Natural killer cell treated with Interleukin-12 subunit alpha and Interleukin-12 subunit beta and Interleukin-15 and Interleukin-18, amount 100 ng/mL, for 72 hours (primary cell): ENCODE data around the gene NR1D1. TPM values are rescaled to one million over a fixed set of nuclear protein-coding genes. Genes with fewer than 3 reads are reported as not detected.

Source experiments
- ATAC-seq, 2 donors: fragments of 150-1000 bp; cut with Tn5 transposase in 1 of 2; sonication (Bioruptor Pico), chemical (Tn5 transposase) in 1 of 2; 2 replicates each; pipeline ENCODE4 v1.10.0; 2021
- DNase-seq: peaks from one replicate; pipeline ENCODE4 v3.0.0; 2022; ENCODE audit warnings: low spot score
- H3K27ac Mint-ChIP-seq, 2 donors: 1 replicate in 1 of 2; 2 replicates in 1 of 2; pipeline ENCODE4 v1.8.0; 2022; ENCODE audit warnings: mixed read lengths in 2 of 2, mild to moderate bottlenecking in 1 of 2, moderate library complexity in 1 of 2
- H3K27me3 Mint-ChIP-seq, 2 donors: 1 replicate in 1 of 2; 2 replicates in 1 of 2; pipeline ENCODE4 v1.8.0; 2022; ENCODE audit warnings: mixed read lengths in 2 of 2
- H3K36me3 Mint-ChIP-seq: one replicate; pipeline ENCODE4 v1.8.0; 2022; ENCODE audit warnings: mixed read lengths
- H3K4me1 Mint-ChIP-seq, 2 donors: 1 replicate in 1 of 2; 2 replicates in 1 of 2; pipeline ENCODE4 v1.8.0; 2022; ENCODE audit warnings: low read depth in 2 of 2, mixed read lengths in 2 of 2, mild to moderate bottlenecking in 1 of 2
- H3K4me3 Mint-ChIP-seq: one replicate; pipeline ENCODE4 v1.8.0; 2022; ENCODE audit warnings: mixed read lengths
- H3K9me3 Mint-ChIP-seq: 2 replicates; pipeline ENCODE4 v1.8.0; 2022; ENCODE audit warnings: mixed read lengths
- total RNA-seq, 2 donors: library from RNA; stranded (reverse); gene quantifications; one replicate each; pipeline ENCODE4 v1.2.3, GENCODE V29; 2022

The NR1D1 gene
- total RNA-seq, 2 donors from 2014 or later: 1.4 to 5.4 TPM

DNA sequence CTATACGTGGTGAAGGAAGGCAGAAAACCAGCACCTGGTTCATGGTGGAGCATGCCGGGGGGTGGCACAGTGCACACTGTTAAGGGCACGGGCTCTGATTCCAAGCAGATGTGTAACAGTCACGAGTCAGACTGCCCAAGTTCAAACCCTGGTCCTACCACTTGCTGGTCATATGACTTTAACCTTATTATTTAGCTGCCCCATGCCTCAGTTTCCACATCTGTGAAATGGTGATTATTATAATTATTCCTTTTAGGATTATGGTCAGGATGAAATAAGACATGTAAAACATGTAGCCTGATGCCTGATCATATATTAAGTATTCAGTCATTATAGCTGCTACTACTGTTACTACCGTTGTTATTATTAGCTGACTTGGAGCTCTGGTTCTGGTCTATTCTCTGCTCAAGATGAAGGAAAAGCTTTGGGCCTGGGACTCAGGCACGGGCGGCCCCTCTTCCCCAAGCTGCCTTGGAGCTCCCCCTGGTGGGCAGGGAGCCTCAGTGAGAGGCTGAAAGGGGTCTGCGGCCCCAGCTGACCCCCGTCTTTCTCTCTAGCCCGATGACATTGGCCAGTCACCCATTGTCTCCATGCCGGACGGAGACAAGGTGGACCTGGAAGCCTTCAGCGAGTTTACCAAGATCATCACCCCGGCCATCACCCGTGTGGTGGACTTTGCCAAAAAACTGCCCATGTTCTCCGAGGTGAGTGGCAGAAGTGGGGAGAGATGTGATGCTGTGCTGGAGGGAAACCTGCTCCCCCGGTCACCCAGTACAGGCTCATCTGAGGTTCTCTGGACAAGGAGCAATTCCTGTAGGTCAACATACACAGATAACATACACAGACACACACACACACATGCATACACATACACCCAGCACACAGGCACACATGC, 14.0 kb downstream of the NR1D1 start:
- no peak for DNase-seq
- peak in 1 of 2 donors; percentile 39 for ATAC-seq
- H3K4me1 Mint-ChIP-seq: peaks cover 4 to 6% of the 10 kb centered on the region in 2 donors

DNA sequence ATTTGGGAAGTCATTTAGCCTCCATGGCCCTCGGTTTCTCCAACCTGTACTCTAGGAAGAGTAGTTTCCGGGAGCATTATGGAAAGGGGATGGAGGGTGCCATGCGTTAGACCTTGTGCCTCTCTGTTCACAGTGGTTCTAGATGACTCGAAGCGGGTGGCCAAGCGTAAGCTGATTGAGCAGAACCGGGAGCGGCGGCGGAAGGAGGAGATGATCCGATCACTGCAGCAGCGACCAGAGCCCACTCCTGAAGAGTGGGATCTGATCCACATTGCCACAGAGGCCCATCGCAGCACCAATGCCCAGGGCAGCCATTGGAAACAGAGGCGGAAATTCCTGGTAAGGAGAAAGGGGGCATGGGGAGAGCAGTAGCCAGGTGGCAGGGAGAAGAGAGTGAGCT, 15.9 kb downstream of the NR1D1 start:
- Mint-ChIP-seq H3K27me3 (no peaks in the 10 kb centered on the region), H3K27ac (no peak overlapping the region), H3K4me3 (no peak overlapping the region), H3K36me3 (no peaks in the 10 kb centered on the region), H3K9me3 (no peaks in the 10 kb centered on the region), H3K4me1 (peaks cover 4 to 6% of the 10 kb centered on the region in 2 donors)
- no peak for ATAC-seq
- DNase-seq: no peak

More for the DNA sequence above, 14.0 kb downstream of the NR1D1 start:
- Mint-ChIP-seq H3K27me3 (no peaks in the 10 kb centered on the region), H3K36me3 (no peaks in the 10 kb centered on the region), H3K4me3 (no peak overlapping the region), H3K27ac (no peak overlapping the region), H3K9me3 (no peaks in the 10 kb centered on the region)

DNA sequence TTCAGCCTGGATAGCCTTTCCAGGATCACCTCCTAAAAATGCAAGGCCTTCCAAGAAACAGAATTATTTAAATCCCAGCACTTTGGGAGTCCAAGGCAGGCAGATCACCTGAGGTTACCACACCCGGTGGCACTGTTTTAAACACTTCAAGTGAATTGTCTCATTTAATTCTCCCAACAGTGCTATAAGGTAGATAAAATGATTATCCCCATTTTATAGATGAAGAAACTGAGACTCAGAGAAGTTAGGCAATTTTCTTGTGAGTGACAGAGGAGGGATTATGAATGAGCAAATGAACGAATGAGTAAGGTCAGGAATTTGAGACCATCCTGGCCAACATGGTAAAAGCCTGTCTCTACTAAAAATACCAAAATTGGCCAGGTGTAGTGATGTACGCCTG, 20.8 kb downstream of the NR1D1 start:
- no peaks in the 10 kb centered on the region for H3K27me3 Mint-ChIP-seq
- no peaks in the 10 kb centered on the region for H3K36me3 Mint-ChIP-seq
- H3K4me3 Mint-ChIP-seq: no peak overlapping the region
- peak overlapping the region in 1 of 2 donors; percentile 67 for H3K27ac Mint-ChIP-seq
- H3K9me3 Mint-ChIP-seq: no peaks in the 10 kb centered on the region
- H3K4me1 Mint-ChIP-seq: peaks cover 8 to 26% of the 10 kb centered on the region in 2 donors
- no peak for DNase-seq
- no peak for ATAC-seq

DNA sequence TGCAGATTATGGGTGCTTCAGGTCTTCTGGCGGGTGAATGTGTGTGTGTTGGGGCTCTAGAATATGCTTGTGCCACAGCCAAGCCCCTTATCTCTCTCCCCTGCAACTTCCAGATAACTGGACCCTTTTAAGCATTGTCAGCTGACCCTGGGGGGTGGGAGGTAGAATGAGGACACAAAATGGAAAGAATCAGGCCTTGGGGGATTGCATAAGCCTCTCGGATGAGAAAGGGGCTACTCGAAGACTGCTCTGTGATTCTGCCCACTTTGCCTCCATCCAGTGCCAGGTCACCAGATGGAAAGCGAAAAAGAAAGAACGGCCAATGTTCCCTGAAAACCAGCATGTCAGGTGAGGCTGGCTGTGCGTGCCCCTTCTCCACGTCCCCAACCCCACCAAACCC, 23.8 kb downstream of the NR1D1 start:
- Mint-ChIP-seq H3K9me3 (no peaks in the 10 kb centered on the region), H3K4me3 (no peak overlapping the region), H3K27ac (no peak overlapping the region), H3K36me3 (no peaks in the 10 kb centered on the region), H3K4me1 (peaks cover 16 to 34% of the 10 kb centered on the region in 2 donors), H3K27me3 (no peaks in the 10 kb centered on the region)
- no peak for DNase-seq
- ATAC-seq: no peak

DNA sequence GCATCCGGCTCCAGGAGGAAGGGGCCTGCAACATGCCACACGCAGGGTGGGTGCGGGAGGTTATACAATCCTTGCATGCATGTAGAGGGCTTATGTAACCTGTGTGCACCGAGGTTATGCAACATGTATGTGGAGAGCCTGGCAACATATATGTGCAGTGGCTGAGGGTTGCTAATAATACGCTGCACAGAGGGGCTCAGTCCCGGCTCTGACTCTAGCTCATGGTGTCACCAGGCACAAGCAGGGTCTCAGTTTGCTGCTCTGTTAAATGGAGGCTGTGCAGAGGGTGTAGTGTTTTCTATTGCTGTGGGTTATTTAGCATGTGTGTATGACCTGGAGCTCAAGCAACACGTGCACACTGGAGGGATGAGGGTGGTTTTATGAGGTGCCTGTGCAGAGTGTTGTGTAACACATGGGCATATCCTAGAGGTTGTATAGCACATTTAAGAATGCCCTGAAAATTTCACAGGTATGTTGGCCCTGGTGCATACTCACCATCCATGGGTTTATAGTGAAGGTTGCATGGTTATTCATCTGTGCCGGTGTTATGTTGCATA, 24.4 kb downstream of the NR1D1 start:
- ATAC-seq: no peak
- Mint-ChIP-seq H3K36me3 (no peaks in the 10 kb centered on the region), H3K4me1 (peaks cover 16 to 35% of the 10 kb centered on the region in 2 donors), H3K9me3 (no peaks in the 10 kb centered on the region), H3K4me3 (no peak overlapping the region), H3K27me3 (no peaks in the 10 kb centered on the region), H3K27ac (peak overlapping the region; percentile 33 to 77)
- DNase-seq: no peak

DNA sequence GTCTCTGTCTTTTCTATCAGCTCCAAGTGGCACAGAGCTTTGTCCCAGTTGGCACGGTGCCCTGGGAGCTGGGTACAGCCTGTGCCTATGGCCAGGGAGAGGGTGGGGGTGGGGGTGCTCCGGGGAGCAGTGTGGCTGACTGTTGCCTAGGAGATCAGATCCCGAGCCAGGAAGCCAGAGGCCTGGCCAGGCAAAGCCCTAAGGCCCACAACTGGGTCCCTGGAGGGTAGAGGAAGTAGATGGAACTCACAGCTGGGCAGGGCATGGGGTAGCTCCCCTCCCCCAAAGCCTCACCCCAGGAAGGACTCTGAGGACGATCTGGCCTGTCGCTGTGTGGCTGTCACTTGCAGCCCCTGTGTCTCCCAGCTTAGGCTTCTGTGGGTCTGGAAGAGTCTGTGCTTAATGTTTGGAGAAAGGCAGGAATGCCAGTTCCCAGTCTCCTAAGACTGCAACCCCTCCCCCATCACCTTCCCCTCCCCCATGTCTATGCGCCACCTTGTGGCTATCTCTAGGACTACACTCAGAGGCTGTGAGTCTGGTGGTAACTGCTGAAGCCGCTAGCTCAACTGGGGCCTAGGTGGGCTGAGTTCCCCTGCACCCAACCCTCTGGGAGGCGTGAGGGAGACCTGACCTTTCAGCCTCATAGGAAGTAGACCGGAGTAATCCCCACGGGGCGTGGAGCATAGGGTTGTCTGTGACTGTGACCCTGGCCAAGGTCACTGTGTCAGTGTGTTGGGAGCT, 25.0 kb downstream of the NR1D1 start:
- peak; percentile 72 to 75 for ATAC-seq
- H3K9me3 Mint-ChIP-seq: no peaks in the 10 kb centered on the region
- no peaks in the 10 kb centered on the region for H3K27me3 Mint-ChIP-seq
- peak overlapping the region; percentile 33 to 77 for H3K27ac Mint-ChIP-seq
- DNase-seq: peak; percentile 68
- H3K36me3 Mint-ChIP-seq: no peaks in the 10 kb centered on the region
- peaks cover 16 to 40% of the 10 kb centered on the region in 2 donors for H3K4me1 Mint-ChIP-seq
- H3K4me3 Mint-ChIP-seq: no peak overlapping the region

DNA sequence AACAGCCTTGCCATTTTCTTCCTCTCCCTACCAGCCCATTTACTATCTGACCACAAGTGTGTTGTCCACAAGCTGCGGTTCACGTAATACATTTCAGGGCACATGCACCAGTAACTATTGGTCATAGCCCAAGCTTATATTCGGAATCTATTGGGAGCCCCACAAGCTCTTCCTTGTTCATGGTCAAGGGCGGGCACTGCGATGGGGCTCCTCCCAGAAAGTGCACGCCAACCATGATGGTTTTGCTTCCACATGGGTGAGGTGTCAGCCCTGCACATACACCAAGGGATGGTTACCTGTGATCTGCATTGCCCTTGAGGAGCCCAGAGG, 25.6 kb downstream of the NR1D1 start:
- Mint-ChIP-seq H3K36me3 (no peaks in the 10 kb centered on the region), H3K4me3 (no peak overlapping the region), H3K27me3 (no peaks in the 10 kb centered on the region), H3K9me3 (no peaks in the 10 kb centered on the region), H3K27ac (peak overlapping the region in 1 of 2 donors; percentile 77), H3K4me1 (peaks cover 21 to 44% of the 10 kb centered on the region in 2 donors)
- DNase-seq: no peak
- no peak for ATAC-seq

DNA sequence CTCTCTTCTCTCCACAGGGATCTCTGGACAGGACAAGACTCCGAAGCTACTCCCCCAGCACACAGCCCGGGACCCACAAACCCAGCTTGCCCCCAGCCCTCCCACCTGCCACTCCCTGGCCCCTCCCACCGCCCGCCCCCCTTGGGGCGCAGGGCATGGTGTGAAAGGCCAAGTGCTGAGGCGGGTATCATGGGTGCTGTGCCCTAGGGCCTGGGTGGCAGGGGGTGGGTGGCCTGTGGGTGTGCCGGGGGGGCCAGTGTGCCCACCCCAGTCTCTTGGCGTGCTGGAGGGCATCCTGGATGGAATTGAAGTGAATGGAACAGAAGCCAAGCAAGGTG, 26.2 kb downstream of the NR1D1 start:
- H3K4me1 Mint-ChIP-seq: peaks cover 28 to 51% of the 10 kb centered on the region in 2 donors
- peak overlapping the region in 1 of 2 donors; percentile 73 for H3K27ac Mint-ChIP-seq
- ATAC-seq: no peak
- no peaks in the 10 kb centered on the region for H3K36me3 Mint-ChIP-seq
- no peak for DNase-seq
- no peaks in the 10 kb centered on the region for H3K27me3 Mint-ChIP-seq
- no peaks in the 10 kb centered on the region for H3K9me3 Mint-ChIP-seq
- H3K4me3 Mint-ChIP-seq: no peak overlapping the region

DNA sequence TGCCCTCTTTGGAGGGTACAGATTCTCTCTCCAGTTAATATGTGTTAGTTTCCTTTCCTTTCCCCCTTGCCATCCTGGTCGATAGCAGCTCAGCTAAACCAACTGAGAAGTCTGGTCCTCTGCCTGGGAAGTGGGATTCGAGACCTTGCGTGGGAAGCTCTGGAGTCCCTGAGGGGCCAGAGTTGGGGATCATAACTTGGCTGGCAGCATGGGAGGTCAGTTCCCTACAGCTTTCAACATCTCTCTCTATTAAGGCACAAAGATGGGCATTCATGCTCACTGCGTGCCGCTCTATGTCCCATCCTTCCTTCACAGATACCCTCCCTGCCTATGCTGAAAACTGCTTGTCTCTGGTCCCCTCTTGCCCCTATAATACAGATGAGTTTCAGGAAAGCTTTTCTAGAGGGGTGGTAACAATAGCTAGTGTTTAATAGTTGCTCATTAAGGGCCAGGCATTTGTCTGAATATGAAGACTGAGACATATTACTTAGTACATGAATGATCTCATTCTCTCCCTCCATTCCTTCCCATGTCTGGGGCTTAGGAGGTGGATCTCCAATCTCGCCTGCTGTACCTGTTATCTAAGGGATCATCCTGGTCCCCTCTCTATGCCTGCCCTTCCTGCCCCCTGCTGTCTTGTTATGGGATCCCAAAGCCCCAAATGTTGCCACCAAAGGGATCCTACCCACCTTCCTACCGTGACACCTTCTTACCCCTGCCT, 26.8 kb downstream of the NR1D1 start:
- no peak for ATAC-seq
- Mint-ChIP-seq H3K4me1 (peaks cover 33 to 55% of the 10 kb centered on the region in 2 donors), H3K4me3 (no peak overlapping the region), H3K36me3 (no peaks in the 10 kb centered on the region), H3K27me3 (no peaks in the 10 kb centered on the region), H3K27ac (peak overlapping the region in 1 of 2 donors; percentile 73), H3K9me3 (no peaks in the 10 kb centered on the region)
- no peak for DNase-seq

DNA sequence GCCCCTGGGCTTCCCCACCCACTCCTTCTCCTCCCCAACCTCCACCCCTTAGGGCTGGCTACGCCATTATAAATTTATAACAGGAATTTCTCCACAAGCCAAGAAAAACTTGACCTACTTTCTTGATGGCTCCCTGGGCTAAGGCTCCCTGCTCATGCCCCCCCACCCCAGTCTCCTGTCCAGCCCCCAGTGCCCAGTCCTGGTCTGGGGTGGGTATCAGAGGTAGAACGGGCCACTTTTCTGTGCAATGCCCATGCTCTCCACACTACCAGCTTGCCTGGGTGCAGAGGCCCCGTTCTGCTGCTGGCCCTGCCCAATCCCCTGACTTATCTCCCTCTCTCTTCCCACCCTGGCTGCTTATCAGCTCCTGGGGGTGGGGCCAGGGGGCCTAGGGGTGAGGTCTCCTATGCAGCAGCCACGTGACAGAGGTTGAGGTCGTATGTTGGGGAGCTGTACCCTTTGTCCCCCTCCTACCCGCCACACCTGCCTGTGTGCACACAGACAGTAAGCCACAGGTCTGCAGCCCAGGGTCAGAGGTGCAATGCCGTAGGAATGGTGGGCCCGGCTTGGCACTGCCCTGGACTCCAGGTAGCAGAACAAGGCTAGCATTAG, 27.5 kb downstream of the NR1D1 start:
- no peaks in the 10 kb centered on the region for H3K9me3 Mint-ChIP-seq
- H3K36me3 Mint-ChIP-seq: no peaks in the 10 kb centered on the region
- DNase-seq (no peak), ATAC-seq (no peak)
- H3K27me3 Mint-ChIP-seq: no peaks in the 10 kb centered on the region
- no peak overlapping the region for H3K4me3 Mint-ChIP-seq
- H3K27ac Mint-ChIP-seq: no peak overlapping the region
- peaks cover 36 to 60% of the 10 kb centered on the region in 2 donors for H3K4me1 Mint-ChIP-seq

DNA sequence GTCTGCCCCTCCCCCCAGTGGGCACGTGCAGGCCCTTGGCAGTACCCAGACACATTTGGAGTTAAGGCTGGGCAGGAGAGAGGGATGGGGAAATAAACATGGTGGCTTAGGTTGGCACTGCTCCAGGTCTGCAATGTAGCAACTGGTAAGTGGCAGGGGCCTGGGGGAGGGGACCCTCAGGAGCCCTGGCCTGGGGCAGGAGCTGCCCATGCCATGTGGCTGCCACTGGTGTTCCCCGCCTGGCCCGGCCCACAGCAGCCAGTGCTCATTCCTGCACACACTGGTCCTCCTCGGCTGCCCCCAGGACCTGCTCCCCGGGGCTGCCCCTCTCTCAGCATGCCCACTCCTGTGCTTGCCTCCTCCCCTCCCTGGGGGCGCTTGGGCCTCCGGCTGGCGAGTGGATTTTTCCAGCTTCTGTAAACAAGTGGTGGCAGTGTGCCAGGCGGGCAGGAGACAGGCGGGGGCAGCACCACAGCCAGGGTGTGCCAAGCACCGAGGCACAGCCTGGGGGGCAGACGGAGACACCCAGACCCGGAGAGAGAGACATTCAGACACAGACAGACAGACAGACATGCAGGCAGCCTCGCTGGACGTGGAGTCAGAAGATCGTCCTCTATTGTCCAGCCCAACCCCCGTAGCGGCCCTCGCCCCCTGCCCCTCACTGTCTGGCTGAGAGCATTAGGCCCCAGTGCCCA, 28.2 kb downstream of the NR1D1 start:
- Mint-ChIP-seq H3K27me3 (no peaks in the 10 kb centered on the region), H3K9me3 (no peaks in the 10 kb centered on the region), H3K36me3 (no peaks in the 10 kb centered on the region), H3K4me1 (peaks cover 43 to 60% of the 10 kb centered on the region in 2 donors), H3K27ac (no peak overlapping the region), H3K4me3 (no peak overlapping the region)
- no peak for DNase-seq
- no peak for ATAC-seq

DNA sequence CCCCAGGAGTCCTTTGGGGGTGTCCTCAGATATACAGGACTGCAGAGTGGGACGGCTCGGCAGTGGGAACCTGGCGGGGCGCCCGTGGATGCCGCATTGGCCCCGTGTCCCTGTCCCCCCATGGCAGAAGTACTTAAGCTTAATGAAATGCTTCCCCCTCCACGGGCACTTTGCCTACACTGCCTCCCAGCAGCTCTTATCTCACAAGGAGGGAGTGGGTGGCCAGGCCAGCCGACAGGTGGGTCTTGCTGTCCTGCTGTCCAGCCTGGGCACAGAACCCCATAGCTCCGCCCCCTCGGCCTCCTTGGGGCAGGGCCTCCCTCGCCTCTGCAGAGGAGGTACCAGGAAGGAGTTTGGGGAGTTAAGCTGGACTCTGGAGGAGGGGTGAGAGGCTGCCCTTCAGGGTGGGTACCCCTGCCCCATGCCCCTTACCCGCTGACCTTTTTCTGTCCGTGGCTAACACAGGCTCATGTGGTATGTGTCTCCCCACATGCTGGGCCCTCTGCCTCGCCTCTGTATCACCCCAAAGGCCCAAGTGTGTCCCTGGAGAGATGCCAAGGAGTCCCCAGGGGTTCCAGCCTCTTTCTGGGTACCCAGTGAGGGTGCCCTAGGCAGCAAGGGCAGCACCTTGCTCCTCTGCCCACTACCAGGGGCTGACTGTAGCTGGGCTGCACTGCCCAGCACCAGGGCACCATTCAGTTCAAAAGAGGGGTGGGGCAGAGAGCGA, 28.9 kb downstream of the NR1D1 start:
- DNase-seq (no peak), ATAC-seq (no peak)
- H3K36me3 Mint-ChIP-seq: no peaks in the 10 kb centered on the region
- peak overlapping the region in 1 of 2 donors; percentile 90 for H3K27ac Mint-ChIP-seq
- no peak overlapping the region for H3K4me3 Mint-ChIP-seq
- no peaks in the 10 kb centered on the region for H3K9me3 Mint-ChIP-seq
- H3K27me3 Mint-ChIP-seq: no peaks in the 10 kb centered on the region
- H3K4me1 Mint-ChIP-seq: peaks cover 45 to 58% of the 10 kb centered on the region in 2 donors
